HCT116 (cell line): ENCODE measurements around the gene STRIP1. TPM values are rescaled to one million over a fixed set of nuclear protein-coding genes. Genes with fewer than 3 reads are reported as not detected.

ENCODE experiments used
- ATAC-seq: fragments of 200-7000 bp; cut with Tn5 transposase; 2 replicates; pipeline ENCODE4 v1.9.1; 2020; ENCODE audit warnings: mild to moderate bottlenecking, moderate library complexity
- BruUV-seq: library from RNA; stranded (reverse); fragments of 400-500 nt; replicated peaks from 2 replicates; lab custom pipeline; 2021; lab: Mats Ljungman, UMichigan
- CTCF ChIA-PET: fragments of 300-600 bp; sonication (Branson Sonifier 250); formaldehyde crosslinking; loops from one replicate; lab custom pipeline; 2021; ENCODE audit warnings: antibody characterized with exemption; lab: Charles Lee
- POLR2A ChIA-PET: fragments of 300-600, 350-600 bp; sonication (Branson Sonifier 250); formaldehyde crosslinking; loops from one replicate; lab custom pipeline; 2021; ENCODE audit warnings: antibody characterized with exemption; lab: Charles Lee
- RAD21 ChIA-PET, 2 experiments: fragments of 300-600 bp; sonication (Branson Sonifier 250); formaldehyde crosslinking; loops; one replicate each; lab custom pipeline; 2023; ENCODE audit warnings: low total read pairs in 2 of 2; ENCODE audit not compliant: uncharacterized antibody in 2 of 2, unreplicated experiment in 2 of 2, low non-redundant PET in 1 of 2; lab: Charles Lee
- DNase-seq: peaks from one replicate; pipeline ENCODE4 v3.0.0-alpha.2; 2010; ENCODE audit warnings: low read depth, low spot score
- H2AFZ ChIP-seq: fragments of 200-600 bp; shearing (Covaris generic), sonication (generic); 2 replicates; pipeline ENCODE4 v1.6.1; 2017; ENCODE audit warnings: low read depth, mixed run types, mixed read lengths, antibody characterized with exemption, low read length; ENCODE audit not compliant: poor library complexity, severe bottlenecking
- H3K27ac ChIP-seq: 2 replicates; pipeline ENCODE4 v1.5.1; 2012; ENCODE audit warnings: low read depth, low read length
- H3K27me3 ChIP-seq: fragments of 200-600 bp; sonication (generic); 2 replicates; pipeline ENCODE4 v1.6.1; 2016; ENCODE audit warnings: mixed run types, low read length, mixed read lengths; ENCODE audit not compliant: insufficient read depth
- H3K36me3 ChIP-seq, 2 experiments: fragments of 200-500 bp in 1 of 2; fragments of 200-600 bp in 1 of 2; sonication (Bioruptor generic) in 1 of 2; sonication (generic) in 1 of 2; 2 replicates each; pipeline versions ENCODE4 v1.5.1 to v1.6.1; 2014 to 2016; ENCODE audit warnings: low read length in 2 of 2, inconsistent platforms in 1 of 2, mixed read lengths in 1 of 2, mixed run types in 1 of 2; ENCODE audit not compliant: insufficient read depth in 2 of 2, control insufficient read depth in 1 of 2
- H3K4me1 ChIP-seq, 2 experiments: fragments of 200-600 bp in 1 of 2; sonication (generic) in 1 of 2; 2 replicates each; pipeline versions ENCODE4 v1.5.1 to v1.6.1; 2012 to 2017; ENCODE audit warnings: low read length in 2 of 2, inconsistent platforms in 1 of 2, mild to moderate bottlenecking in 1 of 2, mixed read lengths in 1 of 2, mixed run types in 1 of 2, moderate library complexity in 1 of 2; ENCODE audit not compliant: insufficient read depth in 2 of 2, control insufficient read depth in 1 of 2
- H3K4me2 ChIP-seq: fragments of 200-600 bp; sonication (generic); 2 replicates; pipeline ENCODE4 v1.6.1; 2017; ENCODE audit warnings: mixed run types, low read length, mixed read lengths
- H3K4me3 ChIP-seq, 2 experiments: fragments of 200-600 bp in 1 of 2; sonication (generic) in 1 of 2; replicated peaks in 1 of 2; 2 replicates each; pipeline ENCODE4 v1.5.1; 2011 to 2016; ENCODE audit warnings: low read length in 2 of 2, control low read depth in 1 of 2, low read depth in 1 of 2, mild to moderate bottlenecking in 1 of 2, mixed read lengths in 1 of 2, mixed run types in 1 of 2
- H3K79me2 ChIP-seq: fragments of 200-600 bp; sonication (generic); 2 replicates; pipeline ENCODE4 v1.6.1; 2017; ENCODE audit warnings: mild to moderate bottlenecking, mixed run types, low read length, moderate library complexity, mixed read lengths; ENCODE audit not compliant: insufficient read depth
- H3K9ac ChIP-seq: fragments of 200-600 bp; sonication (generic); 2 replicates; pipeline ENCODE4 v1.6.1; 2016; ENCODE audit warnings: low read length, mixed read lengths
- H3K9me2 ChIP-seq: fragments of 200-600 bp; sonication (generic), shearing (Covaris generic); 2 replicates; pipeline ENCODE4 v1.6.1; 2017; ENCODE audit warnings: mixed run types, mild to moderate bottlenecking, moderate library complexity; ENCODE audit not compliant: insufficient read depth
- H3K9me3 ChIP-seq, 2 experiments: fragments of 200-500 bp in 1 of 2; fragments of 200-600 bp in 1 of 2; sonication (Bioruptor generic) in 1 of 2; sonication (generic) in 1 of 2; 2 replicates each; pipeline ENCODE4 v1.6.1; 2014 to 2017; ENCODE audit warnings: low read length in 2 of 2, mixed read lengths in 2 of 2, inconsistent platforms in 1 of 2, low read depth in 1 of 2, mild to moderate bottlenecking in 1 of 2, mixed run types in 1 of 2, moderate library complexity in 1 of 2; ENCODE audit not compliant: control insufficient read depth in 1 of 2, insufficient read depth in 1 of 2
- H4K20me1 ChIP-seq: fragments of 200-600 bp; sonication (generic), shearing (Covaris generic); 2 replicates; pipeline ENCODE4 v1.6.1; 2017; ENCODE audit warnings: mixed run types, mild to moderate bottlenecking, moderate library complexity; ENCODE audit not compliant: insufficient read depth
- CBX3 ChIP-seq: IDR thresholded peaks from 2 replicates; pipeline ENCODE4 v1.6.1; 2012; ENCODE audit warnings: low read depth
- CEBPB ChIP-seq: IDR thresholded peaks from 2 replicates; pipeline ENCODE4 v1.6.1; 2012; ENCODE audit warnings: low read depth
- EGR1 ChIP-seq: IDR thresholded peaks from 2 replicates; pipeline ENCODE4 v1.6.1; 2012; ENCODE audit warnings: low read depth
- ELF1 ChIP-seq: IDR thresholded peaks from 2 replicates; pipeline ENCODE4 v1.6.1; 2012; ENCODE audit warnings: low read depth, borderline replicate concordance
- EZH2phosphoT487 ChIP-seq: fragments of 200-600 bp; IDR thresholded peaks from 2 replicates; pipeline ENCODE4 v1.6.1; 2018; ENCODE audit warnings: antibody characterized with exemption, borderline replicate concordance
- JUND ChIP-seq: IDR thresholded peaks from 2 replicates; pipeline ENCODE4 v1.6.1; 2012
- POLR2A ChIP-seq: IDR thresholded peaks from 2 replicates; pipeline ENCODE4 v1.7.0; 2011; ENCODE audit warnings: borderline replicate concordance; ENCODE audit not compliant: insufficient read depth, insufficient read length; ENCODE audit errors: extremely low read depth
- POLR2AphosphoS5 ChIP-seq: IDR thresholded peaks from 2 replicates; pipeline ENCODE4 v1.6.1; 2011; ENCODE audit warnings: mild to moderate bottlenecking, low read depth, low read length, moderate library complexity
- SIN3A ChIP-seq: IDR thresholded peaks from 2 replicates; pipeline ENCODE4 v1.6.1; 2012; ENCODE audit warnings: low read depth
- SP1 ChIP-seq: IDR thresholded peaks from 2 replicates; pipeline ENCODE4 v1.6.1; 2012; ENCODE audit warnings: low read depth
- SRF ChIP-seq: IDR thresholded peaks from 2 replicates; pipeline ENCODE4 v1.6.1; 2012; ENCODE audit warnings: low read depth
- TCF7L2 ChIP-seq: IDR thresholded peaks from 2 replicates; pipeline ENCODE4 v1.7.0; 2011; ENCODE audit warnings: borderline replicate concordance, inconsistent platforms; ENCODE audit not compliant: insufficient read depth, insufficient read length; ENCODE audit errors: extremely low read depth
- ZFX ChIP-seq: fragments of 450-650 bp; IDR thresholded peaks from 2 replicates; pipeline ENCODE4 v1.6.1; 2017
- intact Hi-C: fragments of 100-400 bp; cut with micrococcal nuclease; formaldehyde crosslinking; loops from 2 replicates; pipeline ENCODE4 v1.10.0; 2022
- total RNA-seq: library from RNA; stranded (reverse); gene quantifications from one replicate; pipeline ENCODE4 v1.2.1, GENCODE V29; 2021; ENCODE audit not compliant: unreplicated experiment
- TF ChIP-seq, protein P1 (sequence below), 3 experiments: fragments of 200-600 bp in 1 of 3; sonication (generic) in 1 of 3; IDR thresholded peaks in 2 of 3; conservative IDR thresholded peaks in 1 of 3; 2 replicates each; pipeline ENCODE4 v1.5.1; 2012 to 2017; ENCODE audit warnings: low read depth in 2 of 3, low read length in 2 of 3, antibody characterized with exemption in 1 of 3, borderline replicate concordance in 1 of 3, control low read depth in 1 of 3, mild to moderate bottlenecking in 1 of 3, mixed read lengths in 1 of 3, mixed run types in 1 of 3, moderate library complexity in 1 of 3; ENCODE audit not compliant: insufficient read depth in 1 of 3
- TF ChIP-seq, protein P2 (sequence below): IDR thresholded peaks from 2 replicates; pipeline ENCODE4 v1.6.1; 2012
- TF ChIP-seq, protein P3 (sequence below): IDR thresholded peaks from 2 replicates; pipeline ENCODE4 v1.6.1; 2012

STRIP1 gene
- total RNA-seq, 1 experiment from 2014 or later, result 33.5 TPM

DNA sequence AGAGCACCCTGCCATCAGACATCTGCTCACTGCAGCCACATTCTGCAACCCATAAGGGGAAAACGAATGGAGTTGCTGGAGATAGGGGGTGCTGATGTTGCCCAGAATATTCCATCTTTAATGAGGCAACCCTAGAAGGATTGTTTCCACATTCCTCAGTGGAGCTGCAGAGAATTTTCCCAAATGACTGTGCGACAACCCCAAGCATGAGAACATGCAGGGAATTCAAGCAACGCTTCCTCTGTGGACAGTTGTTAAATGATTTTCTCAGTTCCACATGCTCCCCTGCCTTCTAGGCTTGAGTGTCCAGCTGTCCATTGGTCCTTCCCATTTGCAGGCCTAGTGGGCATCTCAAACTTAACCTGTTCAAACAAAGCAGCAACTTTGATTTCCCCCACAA, 57.4 kb downstream of the STRIP1 start (continued):
- TF ChIP-seq, protein P1, sequence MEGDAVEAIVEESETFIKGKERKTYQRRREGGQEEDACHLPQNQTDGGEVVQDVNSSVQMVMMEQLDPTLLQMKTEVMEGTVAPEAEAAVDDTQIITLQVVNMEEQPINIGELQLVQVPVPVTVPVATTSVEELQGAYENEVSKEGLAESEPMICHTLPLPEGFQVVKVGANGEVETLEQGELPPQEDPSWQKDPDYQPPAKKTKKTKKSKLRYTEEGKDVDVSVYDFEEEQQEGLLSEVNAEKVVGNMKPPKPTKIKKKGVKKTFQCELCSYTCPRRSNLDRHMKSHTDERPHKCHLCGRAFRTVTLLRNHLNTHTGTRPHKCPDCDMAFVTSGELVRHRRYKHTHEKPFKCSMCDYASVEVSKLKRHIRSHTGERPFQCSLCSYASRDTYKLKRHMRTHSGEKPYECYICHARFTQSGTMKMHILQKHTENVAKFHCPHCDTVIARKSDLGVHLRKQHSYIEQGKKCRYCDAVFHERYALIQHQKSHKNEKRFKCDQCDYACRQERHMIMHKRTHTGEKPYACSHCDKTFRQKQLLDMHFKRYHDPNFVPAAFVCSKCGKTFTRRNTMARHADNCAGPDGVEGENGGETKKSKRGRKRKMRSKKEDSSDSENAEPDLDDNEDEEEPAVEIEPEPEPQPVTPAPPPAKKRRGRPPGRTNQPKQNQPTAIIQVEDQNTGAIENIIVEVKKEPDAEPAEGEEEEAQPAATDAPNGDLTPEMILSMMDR (IDR thresholded peaks at IDR 0.05 in 2 of 3, conservative IDR thresholded peaks at IDR 0.05 in 1 of 3; ENCODE audit: borderline replicate concordance in 1 of 3, insufficient read depth in 1 of 3, low read depth in 2 of 3, low read length in 2 of 3), result no peak
- TF ChIP-seq ZFX (no peak), POLR2AphosphoS5 (no peak), SIN3A (no peak), EZH2phosphoT487 (no peak), CBX3 (no peak)

DNA sequence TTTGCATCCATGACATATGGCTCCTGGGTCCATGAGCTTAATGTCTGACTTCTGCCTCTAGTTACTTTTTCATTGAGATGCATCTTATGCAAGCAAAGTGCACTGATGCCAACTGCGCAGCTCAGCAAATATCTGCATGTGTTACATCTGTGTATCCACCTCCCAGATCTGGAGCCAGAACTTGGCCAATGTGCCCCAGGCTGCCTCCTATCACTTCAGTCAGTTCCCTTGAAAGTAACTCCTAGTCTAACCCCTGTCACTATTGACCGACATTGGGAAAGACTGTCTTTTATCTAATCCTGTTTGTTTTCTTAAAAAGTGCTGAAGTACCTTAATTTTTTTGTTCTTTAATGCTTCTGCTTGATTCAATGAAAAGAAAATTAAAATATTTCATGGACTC, 58.6 kb downstream of the STRIP1 start:
- Histone ChIP-seq H3K4me3 (no peak overlapping the region), H3K9me2 (no peaks in the 10 kb centered on the region), H3K9ac (no peak overlapping the region), H3K36me3 (no peaks in the 10 kb centered on the region), H3K27me3 (peaks cover 9% of the 10 kb centered on the region; the same call in 1 of the 2 replicates), H3K9me3 (no peaks in the 10 kb centered on the region), H3K27ac (no peak overlapping the region), H2AFZ (no peak overlapping the region), H3K4me2 (no peak overlapping the region), H3K79me2 (no peaks in the 10 kb centered on the region), H4K20me1 (no peaks in the 10 kb centered on the region), H3K4me1 (no peaks in the 10 kb centered on the region)
- ChIA-PET POLR2A (no interaction called here), RAD21 (no interaction called here), CTCF (no interaction called here)
- TF ChIP-seq TCF7L2 (no peak), SP1 (no peak), ZFX (no peak), CBX3 (no peak), POLR2AphosphoS5 (no peak), SRF (no peak), POLR2A (no peak), JUND (no peak), EZH2phosphoT487 (no peak), CEBPB (no peak), EGR1 (no peak), ELF1 (no peak)
- TF ChIP-seq, protein P1 (IDR thresholded peaks at IDR 0.05 in 2 of 3, conservative IDR thresholded peaks at IDR 0.05 in 1 of 3; ENCODE audit: borderline replicate concordance in 1 of 3, insufficient read depth in 1 of 3, low read depth in 2 of 3, low read length in 2 of 3), result no peak
- TF ChIP-seq, protein P2, sequence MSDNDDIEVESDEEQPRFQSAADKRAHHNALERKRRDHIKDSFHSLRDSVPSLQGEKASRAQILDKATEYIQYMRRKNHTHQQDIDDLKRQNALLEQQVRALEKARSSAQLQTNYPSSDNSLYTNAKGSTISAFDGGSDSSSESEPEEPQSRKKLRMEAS, result no peak
- TF ChIP-seq, protein P3, sequence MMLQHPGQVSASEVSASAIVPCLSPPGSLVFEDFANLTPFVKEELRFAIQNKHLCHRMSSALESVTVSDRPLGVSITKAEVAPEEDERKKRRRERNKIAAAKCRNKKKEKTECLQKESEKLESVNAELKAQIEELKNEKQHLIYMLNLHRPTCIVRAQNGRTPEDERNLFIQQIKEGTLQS, result no peak
- no peak for ATAC-seq
- intact Hi-C loops, result no loop called here
- DNase-seq, result no peak
- BruUV-seq, result no TSS peak
